Sciatic nerve (tissue), 2 donors: ENCODE results near the gene SSH3. TPM values are rescaled to one million over a fixed set of nuclear protein-coding genes. Genes with fewer than 3 reads are reported as not detected.

Experiments
- ATAC-seq: fragments of 200-7000 bp; cut with Tn5 transposase; one replicate; pipeline ENCODE4 v1.9.1; 2020; ENCODE audit warnings: mild to moderate bottlenecking, moderate library complexity
- DNase-seq: peaks from one replicate; pipeline ENCODE4 v3.0.0-alpha.2; 2020; ENCODE audit warnings: low spot score
- intact Hi-C: fragments of 100-400 bp; cut with DNase I; formaldehyde crosslinking; loops from one replicate; pipeline ENCODE4 v1.14.2; 2022
- total RNA-seq: library from RNA; stranded (reverse); fragmentation: NEBNext Ultra II Directional; extraction: Animal tissue kit (Norgen Biotek cat#: 25700); gene quantifications from one replicate; pipeline ENCODE4 v1.2.1, GENCODE V29; 2021
- donor health status: DM: no; HTN: no; CAD: no.
- donor health status: DM: no; HTN: no; CAD: no.

SSH3 gene
- total RNA-seq, 1 donor from 2014 or later = 40.7 TPM

DNA sequence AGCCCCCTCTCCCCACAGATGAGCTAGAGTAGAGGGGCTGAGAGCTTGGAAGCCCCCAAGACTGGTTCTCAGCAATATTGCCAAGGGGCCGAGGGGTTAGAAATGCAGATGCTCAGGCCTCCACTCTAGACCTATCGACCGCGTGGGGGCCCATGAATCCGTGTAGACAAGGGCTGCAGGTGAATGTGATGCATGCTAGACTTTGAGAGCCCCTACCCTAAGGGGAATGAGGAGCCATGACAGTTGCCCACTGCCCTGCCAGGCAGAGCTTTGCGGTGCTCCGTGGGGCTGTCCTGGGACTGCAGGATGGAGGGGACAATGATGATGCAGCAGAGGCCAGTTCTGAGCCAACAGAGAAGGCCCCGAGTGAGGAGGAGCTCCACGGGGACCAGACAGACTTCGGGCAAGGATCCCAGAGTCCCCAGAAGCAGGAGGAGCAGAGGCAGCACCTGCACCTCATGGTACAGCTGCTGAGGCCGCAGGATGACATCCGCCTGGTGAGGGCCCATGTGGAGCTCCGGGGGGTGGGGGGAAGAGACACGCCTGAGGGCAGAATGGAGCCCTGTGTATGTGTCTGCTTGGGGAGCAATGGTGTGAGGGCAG lies 1.3 kb downstream of the SSH3 start:
- ATAC-seq (no peak), DNase-seq (peak; percentile 56)
- intact Hi-C loops = no loop called here

DNA sequence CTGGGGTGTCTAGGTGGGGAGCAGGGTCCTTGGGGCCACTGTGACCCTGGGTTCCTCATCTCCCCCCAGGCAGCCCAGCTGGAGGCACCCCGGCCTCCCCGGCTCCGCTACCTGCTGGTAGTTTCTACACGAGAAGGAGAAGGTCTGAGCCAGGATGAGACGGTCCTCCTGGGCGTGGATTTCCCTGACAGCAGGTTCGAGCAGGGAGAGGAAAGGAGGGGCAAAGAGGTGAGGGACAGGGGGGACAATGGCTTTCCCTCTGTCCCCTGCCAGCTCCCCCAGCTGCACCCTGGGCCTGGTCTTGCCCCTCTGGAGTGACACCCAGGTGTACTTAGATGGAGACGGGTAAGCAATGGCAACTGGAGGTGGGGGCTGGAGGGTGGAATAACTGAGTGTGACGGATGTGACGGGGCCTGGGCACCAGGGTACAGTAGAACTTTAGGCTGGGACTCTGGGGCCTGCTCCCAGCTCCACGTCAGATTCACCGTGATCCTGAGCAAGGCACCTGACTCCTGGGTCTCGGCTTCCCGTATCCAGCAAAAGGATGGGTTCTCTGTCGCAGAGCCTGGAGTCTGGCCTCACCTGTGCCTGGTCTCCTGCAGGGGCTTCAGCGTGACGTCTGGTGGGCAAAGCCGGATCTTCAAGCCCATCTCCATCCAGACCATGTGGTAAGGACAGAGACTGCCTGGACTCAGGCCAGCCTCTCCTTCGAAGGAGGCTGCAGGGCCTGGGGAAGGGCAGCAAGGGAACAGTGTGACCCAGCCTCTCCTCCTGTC lies 3.6 kb downstream of the SSH3 start:
- peak; percentile 46 for DNase-seq
- intact Hi-C loops = no loop called here
- no peak for ATAC-seq

DNA sequence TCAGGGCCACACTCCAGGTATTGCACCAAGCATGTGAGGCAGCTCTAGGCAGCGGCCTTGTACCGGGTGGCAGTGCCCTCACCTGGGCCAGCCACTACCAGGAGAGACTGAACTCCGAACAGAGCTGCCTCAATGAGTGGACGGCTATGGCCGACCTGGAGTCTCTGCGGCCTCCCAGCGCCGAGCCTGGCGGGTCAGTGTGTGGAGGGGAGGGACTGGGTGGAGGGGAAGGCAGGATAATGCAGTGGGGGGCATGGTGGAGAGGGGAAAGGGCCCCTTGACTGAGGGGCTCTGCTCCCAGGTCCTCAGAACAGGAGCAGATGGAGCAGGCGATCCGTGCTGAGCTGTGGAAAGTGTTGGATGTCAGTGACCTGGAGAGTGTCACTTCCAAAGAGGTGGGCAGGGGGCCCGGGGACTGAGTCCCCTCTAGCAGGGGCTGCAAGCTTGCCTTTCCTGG lies 4.2 kb downstream of the SSH3 start:
- intact Hi-C loops = no loop called here
- DNase-seq (peak; percentile 53), ATAC-seq (no peak)

DNA sequence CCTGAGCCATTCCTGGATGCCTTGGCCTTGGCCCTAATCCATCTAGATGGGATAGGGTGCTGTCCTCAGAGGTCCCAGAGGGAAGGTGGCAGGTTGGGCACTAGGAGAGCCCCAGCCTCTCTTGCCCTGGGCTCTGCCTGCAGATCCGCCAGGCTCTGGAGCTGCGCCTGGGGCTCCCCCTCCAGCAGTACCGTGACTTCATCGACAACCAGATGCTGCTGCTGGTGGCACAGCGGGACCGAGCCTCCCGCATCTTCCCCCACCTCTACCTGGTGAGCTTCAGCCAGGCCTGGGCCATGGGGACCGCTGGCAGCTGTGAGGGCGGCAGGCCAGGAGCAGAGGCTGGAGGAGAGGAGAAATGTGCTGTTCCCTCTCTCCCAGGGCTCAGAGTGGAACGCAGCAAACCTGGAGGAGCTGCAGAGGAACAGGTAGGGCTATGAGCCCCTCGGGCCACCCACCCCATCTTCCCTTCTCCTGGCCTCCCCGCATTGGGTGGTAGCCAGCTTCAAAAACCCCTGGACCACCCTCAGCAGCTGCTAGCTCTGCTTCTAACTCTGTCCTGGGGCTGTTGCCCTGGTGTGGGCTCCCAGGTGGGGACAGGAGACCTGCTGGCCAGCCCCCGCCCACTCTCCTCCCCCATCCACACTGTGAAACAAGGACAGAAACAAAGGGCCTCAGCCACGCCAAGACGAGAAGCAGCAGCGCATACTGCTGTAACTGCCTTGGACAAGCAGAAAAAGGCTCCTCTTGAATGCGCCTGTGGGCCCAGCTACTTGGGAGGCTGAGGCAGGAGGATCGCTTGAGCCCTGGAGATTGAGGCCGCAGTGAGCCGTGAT lies 4.9 kb downstream of the SSH3 start:
- intact Hi-C loops = no loop called here
- DNase-seq (peak; percentile 44), ATAC-seq (no peak)

DNA sequence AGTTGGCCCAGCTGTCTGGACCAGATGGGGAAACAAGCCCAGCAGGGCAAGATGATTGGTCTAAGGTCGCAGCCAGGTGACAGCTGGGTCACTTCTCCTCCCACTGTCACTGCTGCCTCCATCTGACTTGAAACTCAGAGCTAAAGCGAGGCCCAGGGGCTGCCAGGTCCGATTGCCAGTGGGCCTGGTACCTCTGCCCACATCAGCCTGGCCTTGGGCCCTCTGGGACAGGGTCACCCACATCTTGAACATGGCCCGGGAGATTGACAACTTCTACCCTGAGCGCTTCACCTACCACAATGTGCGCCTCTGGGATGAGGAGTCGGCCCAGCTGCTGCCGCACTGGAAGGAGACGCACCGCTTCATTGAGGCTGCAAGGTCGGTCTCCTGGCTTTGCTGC lies 5.8 kb downstream of the SSH3 start:
- ATAC-seq (no peak), DNase-seq (peak; percentile 45)
- intact Hi-C loops = no loop called here

DNA sequence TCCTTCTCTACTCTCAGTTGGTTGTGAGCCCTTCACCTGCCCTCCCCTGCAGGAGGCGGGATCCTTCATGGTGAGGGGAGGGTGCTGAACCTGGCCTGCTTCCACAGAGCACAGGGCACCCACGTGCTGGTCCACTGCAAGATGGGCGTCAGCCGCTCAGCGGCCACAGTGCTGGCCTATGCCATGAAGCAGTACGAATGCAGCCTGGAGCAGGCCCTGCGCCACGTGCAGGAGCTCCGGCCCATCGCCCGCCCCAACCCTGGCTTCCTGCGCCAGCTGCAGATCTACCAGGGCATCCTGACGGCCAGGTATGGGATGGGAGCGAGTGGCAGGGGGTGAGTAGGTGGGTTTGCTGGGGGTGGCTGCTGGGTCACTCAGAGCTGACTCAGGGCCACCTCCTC lies 6.3 kb downstream of the SSH3 start:
- intact Hi-C loops = no loop called here
- ATAC-seq (no peak), DNase-seq (peak; percentile 54)

DNA sequence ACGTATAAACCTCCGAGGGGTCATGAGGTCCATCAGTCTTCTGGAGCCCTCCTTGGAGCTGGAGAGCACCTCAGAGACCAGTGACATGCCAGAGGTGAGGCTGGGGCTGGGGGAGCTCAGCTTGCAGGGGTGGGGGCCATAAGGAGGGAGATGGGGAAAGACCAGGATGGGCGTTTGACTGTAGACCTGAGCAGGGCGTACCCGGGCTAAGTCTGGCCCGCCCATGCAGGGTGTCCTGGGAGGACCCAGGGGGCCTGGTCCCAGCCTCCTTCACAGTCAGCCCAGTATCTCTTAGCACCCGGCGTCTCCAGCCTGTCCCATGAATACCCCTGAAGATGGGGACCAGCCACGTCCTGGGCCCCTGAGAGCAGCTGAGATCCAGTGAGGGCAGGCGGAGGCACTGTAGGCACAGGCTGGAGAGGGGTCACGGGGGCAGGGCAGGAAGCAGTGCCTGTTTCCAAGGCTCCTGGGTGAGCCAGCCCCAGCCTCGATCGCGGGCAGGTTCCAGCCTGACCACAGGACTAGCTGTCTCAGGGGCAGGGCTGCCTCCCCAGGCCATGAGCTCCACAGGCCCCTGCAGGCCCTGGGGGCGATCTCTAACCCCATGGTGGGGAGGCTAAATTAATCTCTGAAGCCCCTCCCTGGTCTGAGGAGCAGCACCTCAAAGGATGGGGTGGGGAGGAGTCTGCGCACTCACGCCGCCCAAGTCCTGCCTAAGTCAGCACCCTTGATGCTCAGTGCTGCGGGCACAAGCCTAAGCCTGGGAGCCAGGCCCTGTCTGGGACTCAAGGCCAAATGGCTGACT lies 7.1 kb downstream of the SSH3 start:
- ATAC-seq (no peak), DNase-seq (peak; percentile 53)
- intact Hi-C loops = no loop called here

DNA sequence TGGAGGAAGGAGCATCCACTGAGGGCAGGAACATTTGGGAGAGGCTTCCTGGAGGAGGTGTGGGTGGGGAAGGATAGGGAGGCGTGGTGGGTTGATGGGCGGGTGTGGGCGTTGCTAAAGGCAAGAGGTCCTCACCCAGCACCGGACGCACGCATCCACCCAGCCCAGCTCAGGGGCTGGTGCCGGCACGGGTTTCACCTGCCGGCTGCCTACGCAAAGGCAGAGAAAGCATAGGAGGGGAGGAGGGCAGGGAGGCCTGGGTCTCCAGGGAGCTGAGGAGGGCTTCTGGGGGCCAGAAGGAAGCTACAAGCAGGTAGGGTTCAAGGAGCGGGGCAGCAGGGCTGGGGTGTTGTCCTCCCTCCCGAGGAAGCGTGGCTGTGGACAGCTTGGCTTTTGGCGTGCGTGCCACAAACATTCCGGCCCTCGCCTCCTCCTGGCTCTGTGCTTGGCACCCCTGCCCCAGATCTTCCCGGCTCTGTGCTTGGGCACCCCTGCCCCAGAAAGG lies 7.8 kb downstream of the SSH3 start:
- intact Hi-C loops = no loop called here
- ATAC-seq (peak; percentile 3), DNase-seq (peak; percentile 50)

DNA sequence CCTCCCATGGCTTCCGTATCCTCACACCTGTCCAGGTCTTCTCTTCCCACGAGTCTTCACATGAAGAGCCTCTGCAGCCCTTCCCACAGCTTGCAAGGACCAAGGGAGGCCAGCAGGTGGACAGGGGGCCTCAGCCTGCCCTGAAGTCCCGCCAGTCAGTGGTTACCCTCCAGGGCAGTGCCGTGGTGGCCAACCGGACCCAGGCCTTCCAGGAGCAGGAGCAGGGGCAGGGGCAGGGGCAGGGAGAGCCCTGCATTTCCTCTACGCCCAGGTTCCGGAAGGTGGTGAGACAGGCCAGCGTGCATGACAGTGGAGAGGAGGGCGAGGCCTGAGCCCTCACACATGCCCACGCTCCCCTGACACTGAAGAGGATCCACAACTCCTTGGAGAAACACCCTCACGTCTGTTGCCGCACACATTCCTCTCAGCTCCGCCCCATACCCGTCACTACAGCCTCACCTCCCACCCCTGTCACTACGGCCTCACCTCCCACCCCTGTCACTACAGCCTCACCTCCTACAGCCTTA lies 8.3 kb downstream of the SSH3 start:
- DNase-seq (no peak), ATAC-seq (no peak)

DNA sequence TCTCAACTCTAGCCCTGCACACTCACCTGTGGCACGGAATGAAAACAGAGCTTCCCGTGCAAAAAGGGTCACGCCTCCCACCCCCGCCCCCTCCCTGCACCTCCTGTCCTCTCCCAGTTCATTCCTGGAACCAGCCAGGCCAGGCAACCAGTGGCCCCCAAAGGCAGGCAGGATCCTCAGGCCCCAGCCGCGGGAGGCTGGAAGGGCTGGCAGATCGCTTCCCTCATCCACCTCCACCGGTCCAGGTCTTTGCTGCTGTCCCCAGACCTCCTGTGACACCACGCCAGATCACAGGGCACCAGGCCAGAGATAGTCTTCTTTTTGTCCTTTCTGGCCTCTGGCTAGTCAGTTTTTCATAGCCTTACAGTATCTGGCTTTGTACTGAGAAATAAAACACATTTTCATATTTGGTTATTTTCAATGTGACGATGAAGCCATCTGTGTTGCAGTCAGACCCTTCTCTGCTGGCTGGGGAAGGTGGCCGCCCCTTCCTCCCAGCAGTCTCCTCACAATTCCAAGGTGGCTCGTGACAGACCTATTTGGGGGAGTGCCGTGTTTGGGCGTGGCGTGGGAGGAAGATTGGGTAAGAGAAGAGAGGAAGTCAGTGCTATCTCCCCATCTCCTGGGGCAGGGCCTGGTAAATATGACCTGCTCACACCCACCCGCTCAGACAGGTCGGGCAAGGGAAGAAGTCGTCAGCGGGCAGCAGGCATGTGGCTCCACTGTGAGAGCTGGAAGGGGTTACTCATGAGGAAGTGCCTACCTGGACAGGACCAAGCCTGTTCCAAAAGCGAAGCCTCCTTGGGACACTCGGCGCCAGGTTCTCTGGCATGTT lies 9.1 kb downstream of the SSH3 start:
- DNase-seq = no peak
- intact Hi-C loops = no loop called here
- ATAC-seq = no peak

More for the DNA sequence above, 8.3 kb downstream of the SSH3 start:
- intact Hi-C loops = no loop called here

DNA sequence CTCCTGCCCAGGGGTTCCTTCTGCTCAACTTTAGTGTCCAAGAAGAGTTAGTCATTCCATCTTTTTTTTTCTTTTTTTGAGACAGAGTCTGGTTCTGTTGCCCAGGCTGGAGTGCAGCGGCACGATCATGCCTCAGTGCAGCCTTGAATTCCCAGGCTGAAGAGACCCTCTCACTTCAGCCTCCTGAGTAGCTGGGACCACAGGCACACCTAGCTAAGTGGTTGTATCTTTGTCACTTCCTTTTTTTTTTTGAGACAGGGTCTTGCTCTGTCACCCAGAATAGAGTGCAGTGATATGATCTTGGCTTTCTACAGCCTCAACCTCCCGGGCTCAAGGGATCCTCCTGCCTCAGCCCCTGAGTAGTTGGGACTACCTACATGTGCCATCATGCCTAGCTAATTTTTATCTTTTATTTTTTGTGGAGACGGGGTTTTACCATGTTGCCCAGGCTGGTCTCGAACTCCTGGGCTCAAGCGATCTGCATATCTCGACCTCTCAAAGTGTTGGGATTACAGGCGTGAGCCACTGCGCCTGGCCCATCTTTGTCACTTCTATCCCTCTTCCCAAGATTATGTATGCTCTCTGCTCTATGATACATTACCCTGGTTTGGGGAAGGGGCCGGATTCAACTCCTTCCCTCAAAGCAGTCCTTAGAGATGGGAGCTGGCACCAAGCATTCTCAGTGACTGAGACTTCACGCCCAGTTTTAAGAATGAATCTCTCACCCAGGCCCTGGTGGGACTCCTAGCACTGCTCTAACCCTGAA lies 10.0 kb downstream of the SSH3 start:
- ATAC-seq (no peak), DNase-seq (no peak)

DNA sequence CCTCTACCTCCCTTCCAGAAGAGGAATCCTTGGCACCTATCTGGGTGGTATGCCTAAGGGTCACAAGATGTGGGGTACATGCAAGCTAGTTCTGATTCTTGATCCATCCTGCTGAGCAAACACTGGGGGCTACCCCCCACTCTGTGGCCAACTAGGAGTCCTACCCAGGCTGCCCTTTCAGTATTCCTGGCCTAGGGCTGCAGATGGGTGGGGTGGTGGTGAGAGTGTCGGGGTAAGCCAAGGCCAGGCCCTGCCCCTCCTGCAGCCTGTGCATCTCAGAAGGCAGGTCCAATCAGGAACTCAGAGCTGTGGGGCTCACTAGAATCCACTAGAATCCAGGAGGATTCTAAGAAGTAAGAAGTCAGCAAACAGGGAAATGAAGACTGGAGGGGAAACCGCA lies 10.9 kb downstream of the SSH3 start:
- DNase-seq (no peak), ATAC-seq (no peak)
- intact Hi-C loops = no loop called here

More for the DNA sequence above, 10.0 kb downstream of the SSH3 start:
- intact Hi-C loops = no loop called here

DNA sequence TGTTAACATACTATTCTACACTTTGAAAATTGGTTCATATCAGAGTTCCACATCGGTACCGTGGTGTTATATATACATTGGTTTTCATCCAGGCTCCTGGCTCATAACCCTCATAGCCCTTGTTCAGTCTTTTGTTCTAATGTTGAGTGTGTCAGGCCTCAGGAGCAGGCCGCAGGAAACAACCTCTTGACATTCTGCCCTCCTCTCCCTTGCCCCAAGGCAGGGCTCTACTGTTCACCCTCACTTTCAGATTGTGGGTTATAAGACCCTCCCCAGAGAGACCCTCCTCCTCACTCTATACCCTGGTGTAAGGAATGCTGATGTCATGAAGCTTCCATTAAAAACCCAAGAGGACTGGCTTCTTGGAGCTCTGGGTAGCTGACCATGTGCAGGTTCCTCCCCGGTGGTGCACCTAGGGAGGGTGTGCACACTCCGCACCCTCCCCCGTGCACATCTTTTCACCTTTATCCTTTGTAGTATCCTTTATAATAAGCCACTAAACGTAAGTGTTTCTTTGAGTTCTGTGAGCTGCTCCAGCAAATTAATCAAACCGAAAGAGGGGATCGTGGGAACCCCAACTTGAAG lies 12.1 kb downstream of the SSH3 start:
- intact Hi-C loops = no loop called here
- DNase-seq (no peak), ATAC-seq (no peak)

DNA sequence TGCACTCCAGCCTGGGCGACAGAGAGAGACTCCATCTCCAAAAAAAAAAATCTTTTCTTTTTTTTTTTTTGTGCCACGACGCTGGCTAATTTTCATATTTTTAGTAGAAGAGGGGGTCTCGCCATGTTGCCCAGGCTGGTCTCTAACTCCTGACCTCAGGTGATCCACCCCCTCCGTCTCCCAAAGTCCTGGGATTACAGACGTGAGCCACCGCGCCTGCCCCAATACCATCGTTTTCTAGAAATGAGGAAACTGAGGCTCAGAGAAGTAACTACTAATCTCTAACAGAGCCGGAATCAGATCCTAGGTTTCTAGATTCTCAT lies 13.5 kb downstream of the SSH3 start:
- intact Hi-C loops = loop anchor here (2.0 kb wide), 1 partner anchor 50 kb away; the partner anchor contains the start of gene GRK2
- DNase-seq (no peak), ATAC-seq (no peak)

DNA sequence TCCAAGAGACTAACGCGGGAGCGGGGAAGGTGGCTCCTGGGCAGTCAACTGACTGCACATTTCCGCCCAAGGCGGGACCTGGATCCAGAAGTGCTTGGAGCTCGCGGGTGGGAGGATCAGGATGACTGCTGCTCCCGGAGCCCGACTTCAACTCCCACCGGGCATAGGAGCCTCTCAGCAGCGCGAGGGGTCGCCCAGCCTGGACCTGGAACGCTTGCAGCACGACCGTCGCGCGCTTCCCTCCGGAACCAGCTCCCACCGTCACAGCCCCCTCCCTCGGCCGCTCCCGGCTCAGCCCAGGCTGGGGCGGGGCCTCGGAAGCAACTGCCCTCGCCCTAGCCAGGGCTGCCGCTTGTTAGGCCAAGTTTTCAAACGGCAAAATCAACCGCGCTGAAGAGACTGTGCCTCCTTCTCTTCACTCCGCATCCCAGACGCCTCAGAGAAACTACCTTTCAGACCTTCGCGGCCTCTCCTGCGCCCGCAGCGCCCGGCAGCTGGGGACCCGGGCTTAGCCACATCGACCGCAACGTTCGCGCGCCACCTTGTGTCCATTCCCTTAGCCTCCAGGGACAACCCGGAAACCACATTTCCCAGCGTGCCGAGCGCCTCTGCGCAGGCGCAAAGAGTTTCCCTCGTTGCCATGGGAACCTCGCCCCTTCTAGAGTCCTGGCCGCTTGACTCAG lies 14.0 kb downstream of the SSH3 start:
- peak; percentile 97 for ATAC-seq
- intact Hi-C loops = loop anchor here (2.0 kb wide), 1 partner anchor 51 kb away; the partner anchor contains the start of gene GRK2

DNA sequence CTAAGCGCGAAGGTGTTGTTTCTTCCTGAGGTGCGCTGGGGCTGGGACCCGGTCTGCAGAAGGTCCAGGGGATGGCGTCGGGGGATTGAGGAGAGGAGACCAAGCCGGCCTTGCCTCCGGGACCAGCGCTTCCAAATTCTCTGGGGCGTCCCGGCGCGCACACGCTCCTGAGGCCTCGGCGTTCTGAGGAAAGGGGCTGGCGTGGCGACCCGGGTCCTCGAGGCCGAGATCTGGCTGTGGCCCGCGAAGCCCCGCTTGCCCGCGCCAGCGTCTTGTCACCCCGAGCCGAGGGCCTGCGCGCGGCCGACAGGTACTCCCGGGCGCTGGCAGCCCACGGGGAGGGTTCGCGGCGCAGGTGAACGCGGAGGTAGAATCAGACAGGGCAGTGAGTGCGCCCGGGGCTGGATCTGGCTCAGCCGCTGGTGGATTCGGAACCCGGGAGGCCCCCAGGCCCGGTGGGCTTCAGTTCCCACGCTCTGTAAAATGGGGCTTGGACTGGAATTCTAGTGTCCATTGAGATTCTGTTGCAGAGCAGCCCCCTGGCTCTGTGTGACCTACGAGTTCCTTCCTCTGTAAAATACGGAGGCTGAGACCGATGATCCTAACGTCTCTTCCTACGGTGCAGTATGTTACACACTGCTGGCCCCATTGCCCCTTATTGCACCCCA lies 14.7 kb downstream of the SSH3 start:
- no peak for ATAC-seq
- intact Hi-C loops = loop anchor here (2.0 kb wide), 1 partner anchor 51 kb away; the partner anchor contains the start of gene GRK2
- DNase-seq = no peak

More for the DNA sequence above, 14.0 kb downstream of the SSH3 start:
- peak; percentile 99 for DNase-seq
